ENCODE results near the gene PCDHGB2.
"Not testable (repeated sequence)": the region's sequence is repeated elsewhere in the genome, so short reads cannot be mapped to it uniquely, and the experiment has no call there.

The PCDHGB2 gene

DNA sequence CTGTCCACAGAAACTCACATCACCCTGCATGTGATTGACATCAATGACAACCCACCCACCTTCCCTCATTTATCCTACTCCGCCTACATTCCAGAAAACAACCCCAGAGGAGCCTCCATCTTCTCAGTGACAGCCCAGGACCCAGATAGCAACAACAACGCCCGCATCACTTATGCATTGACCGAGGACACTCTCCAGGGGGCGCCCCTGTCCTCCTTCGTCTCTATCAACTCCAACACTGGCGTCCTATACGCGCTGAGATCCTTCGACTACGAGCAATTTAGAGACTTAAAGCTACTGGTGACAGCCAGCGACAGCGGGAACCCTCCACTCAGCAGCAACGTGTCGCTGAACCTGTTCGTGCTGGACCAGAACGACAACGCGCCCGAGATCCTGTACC is 14.5 kb upstream of the PCDHGB2 start:
- DNase-seq, result no peak
- intact Hi-C loops (cut with DNase I), result no loop called here

- DNase-seq; intact Hi-C loops (cut with DNase I): not testable (repeated sequence)
These were observed 13.8 kb upstream of the PCDHGB2 start for GRCh38 chr5:141346017-141346416.

DNA sequence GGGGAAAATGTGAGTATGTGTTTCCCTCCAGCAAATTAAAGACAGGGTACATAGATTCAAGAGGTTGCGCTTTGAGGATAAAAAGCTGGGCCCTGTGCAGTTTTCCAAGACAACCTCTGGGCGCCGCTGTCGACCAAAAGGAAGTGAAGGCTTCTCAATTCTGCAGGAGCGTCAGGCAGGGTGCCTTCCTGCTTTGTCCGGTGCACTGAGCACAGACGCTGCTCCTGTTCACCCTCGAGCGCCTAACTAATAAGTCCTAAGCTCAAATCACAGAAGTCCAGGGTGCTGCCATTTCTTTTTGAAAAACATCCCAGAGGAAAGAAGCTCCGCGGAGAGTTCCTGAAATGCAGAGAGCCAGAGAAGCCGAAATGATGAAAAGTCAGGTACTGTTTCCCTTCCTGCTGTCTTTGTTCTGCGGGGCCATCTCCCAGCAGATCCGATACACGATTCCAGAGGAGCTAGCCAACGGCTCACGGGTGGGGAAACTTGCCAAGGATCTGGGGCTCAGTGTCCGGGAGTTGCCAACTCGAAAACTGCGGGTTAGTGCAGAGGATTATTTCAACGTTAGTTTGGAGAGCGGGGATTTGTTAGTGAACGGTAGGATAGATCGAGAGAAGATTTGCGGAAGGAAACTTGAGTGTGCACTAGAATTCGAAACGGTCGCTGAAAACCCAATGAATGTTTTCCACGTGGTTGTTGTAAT is 9.7 kb upstream of the PCDHGB2 start, which contains the start of gene PCDHGB1:
Gene PCDHGB1 (plus strand): TSS at position 183 of the 703 bp plus-strand sequence. CDS start 162 bp downstream, at position 345.
- intact Hi-C loops (cut with DNase I), result no loop called here
- peak in 13 of 42 donors; percentile 17 to 70 (median 37) for DNase-seq

DNA sequence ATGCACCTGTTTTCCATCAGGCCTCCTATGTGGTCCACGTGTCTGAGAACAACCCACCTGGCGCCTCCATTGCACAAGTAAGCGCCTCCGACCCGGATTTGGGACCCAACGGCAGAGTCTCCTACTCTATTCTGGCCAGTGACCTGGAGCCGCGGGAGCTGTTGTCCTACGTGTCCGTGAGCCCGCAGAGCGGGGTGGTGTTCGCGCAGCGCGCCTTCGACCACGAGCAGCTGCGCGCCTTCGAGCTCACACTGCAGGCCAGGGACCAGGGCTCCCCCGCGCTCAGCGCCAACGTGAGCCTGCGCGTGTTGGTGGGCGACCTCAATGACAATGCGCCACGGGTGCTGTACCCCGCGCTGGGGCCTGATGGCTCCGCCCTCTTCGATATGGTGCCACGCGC is 8.2 kb upstream of the PCDHGB2 start:
- intact Hi-C loops (cut with DNase I), result no loop called here
- no peak for DNase-seq

GRCh38 chr5:141354900-141355469 is 4.8 kb upstream of the PCDHGB2 start, which contains the start of gene PCDHGA4:
PCDHGA4 (plus strand) TSS chr5:141355021; CDS start chr5:141355108, 87 bp downstream.
- no peak for DNase-seq
- intact Hi-C loops (cut with DNase I), result no loop called here

- intact Hi-C loops (cut with DNase I), result no loop called here
- DNase-seq, result no peak
These were observed 4.2 kb upstream of the PCDHGB2 start for GRCh38 chr5:141355641-141356040.

GRCh38 chr5:141356133-141356532 is 3.7 kb upstream of the PCDHGB2 start:
- intact Hi-C loops (cut with DNase I), result no loop called here
- DNase-seq, result no peak

GRCh38 chr5:141356950-141357349 is 2.8 kb upstream of the PCDHGB2 start:
- no peak for DNase-seq
- intact Hi-C loops (cut with DNase I), result no loop called here

DNA sequence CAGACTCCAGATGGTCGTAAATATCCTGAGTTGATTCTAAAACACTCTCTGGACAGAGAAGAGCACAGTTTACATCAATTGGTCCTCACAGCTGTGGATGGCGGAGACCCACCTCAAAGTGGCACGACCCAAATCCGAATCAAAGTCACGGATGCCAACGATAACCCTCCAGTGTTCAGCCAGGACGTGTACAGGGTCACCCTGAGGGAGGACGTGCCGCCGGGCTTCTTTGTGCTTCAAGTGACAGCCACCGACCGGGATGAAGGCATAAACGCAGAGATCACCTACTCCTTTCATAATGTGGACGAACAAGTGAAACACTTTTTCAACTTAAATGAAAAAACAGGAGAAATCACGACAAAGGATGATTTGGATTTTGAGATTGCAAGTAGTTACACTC is 891 bp downstream of the PCDHGB2 start:
- intact Hi-C loops (cut with DNase I), result no loop called here

GRCh38 chr5:141362719-141363118 is 2.9 kb downstream of the PCDHGB2 start:
- DNase-seq, result no peak
- intact Hi-C loops (cut with DNase I), result no loop called here

More for the DNA sequence above, 891 bp downstream of the PCDHGB2 start:
- DNase-seq, result no peak

GRCh38 chr5:141363952-141364660 is 4.3 kb downstream of the PCDHGB2 start, which contains the start of gene PCDHGA5:
PCDHGA5 (plus strand) TSS chr5:141364162; CDS start chr5:141364331, 169 bp downstream.
- intact Hi-C loops (cut with DNase I), result no loop called here
- DNase-seq, result no peak

GRCh38 chr5:141366016-141366896 is 6.5 kb downstream of the PCDHGB2 start:
- intact Hi-C loops (cut with DNase I), result no loop called here
- no peak for DNase-seq

- intact Hi-C loops (cut with DNase I), result no loop called here
- peak in 9 of 42 donors; percentile 9 to 63 (median 25) for DNase-seq
These were observed 10.4 kb downstream of the PCDHGB2 start, which contains the start of gene PCDHGB3 for GRCh38 chr5:141369994-141370848. PCDHGB3 (plus strand) TSS chr5:141370242; CDS start chr5:141370395, 153 bp downstream.

DNA sequence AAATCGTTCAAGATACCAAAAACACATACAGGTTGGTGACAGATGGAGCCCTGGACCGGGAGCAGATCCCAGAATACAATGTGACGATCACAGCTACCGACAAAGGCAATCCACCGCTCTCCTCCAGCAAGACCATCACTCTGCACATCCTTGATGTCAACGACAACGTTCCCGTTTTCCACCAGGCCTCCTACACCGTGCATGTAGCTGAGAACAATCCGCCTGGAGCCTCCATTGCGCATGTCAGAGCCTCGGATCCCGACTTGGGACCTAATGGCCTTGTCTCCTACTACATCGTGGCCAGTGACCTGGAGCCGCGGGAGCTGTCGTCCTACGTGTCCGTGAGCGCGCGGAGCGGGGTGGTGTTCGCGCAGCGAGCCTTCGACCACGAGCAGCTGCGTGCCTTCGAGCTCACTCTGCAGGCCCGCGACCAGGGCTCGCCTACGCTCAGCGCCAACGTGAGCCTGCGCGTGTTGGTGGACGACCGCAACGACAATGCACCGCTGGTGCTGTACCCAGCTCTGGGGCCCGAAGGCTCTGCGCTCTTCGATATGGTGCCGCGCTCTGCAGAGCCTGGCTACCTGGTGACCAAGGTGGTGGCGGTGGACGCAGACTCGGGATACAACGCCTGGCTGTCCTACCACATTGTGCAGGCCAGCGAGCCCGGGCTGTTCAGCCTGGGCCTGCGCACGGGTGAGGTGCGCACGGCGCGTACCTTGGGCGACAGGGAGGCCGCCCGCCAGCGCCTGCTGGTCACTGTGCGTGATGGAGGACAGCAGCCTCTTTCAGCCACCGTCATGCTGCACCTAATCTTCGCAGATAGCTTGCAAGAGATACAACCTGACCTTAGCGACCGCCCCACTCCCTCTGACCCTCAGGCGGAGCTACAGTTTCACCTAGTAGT is 12.0 kb downstream of the PCDHGB2 start:
- intact Hi-C loops (cut with DNase I), result no loop called here
- no peak for DNase-seq

GRCh38 chr5:141373673-141374317 is 14.0 kb downstream of the PCDHGB2 start, which contains the start of gene PCDHGA6:
PCDHGA6 (plus strand) TSS chr5:141373891; CDS start chr5:141374084, 193 bp downstream.
- no peak for DNase-seq
- intact Hi-C loops (cut with DNase I), result no loop called here

DNA sequence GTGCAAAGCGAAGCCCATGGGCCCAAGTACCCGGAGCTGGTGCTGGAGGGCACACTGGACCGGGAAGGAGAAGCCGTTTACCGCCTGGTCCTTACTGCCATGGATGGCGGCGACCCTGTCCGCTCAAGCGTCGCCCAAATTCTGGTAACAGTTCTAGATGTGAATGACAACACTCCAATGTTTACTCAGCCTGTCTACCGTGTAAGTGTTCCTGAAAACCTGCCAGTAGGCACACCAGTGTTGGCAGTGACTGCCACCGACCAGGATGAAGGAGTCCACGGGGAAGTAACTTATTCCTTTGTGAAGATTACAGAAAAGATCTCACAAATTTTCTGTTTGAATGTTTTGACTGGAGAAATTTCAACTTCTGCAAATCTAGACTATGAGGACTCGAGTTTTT is 14.8 kb downstream of the PCDHGB2 start:
- intact Hi-C loops (cut with DNase I), result no loop called here
- DNase-seq, result no peak
